ENCODE results near the gene SPAG5. TPM values are rescaled to one million over a fixed set of nuclear protein-coding genes. Genes with fewer than 3 reads are reported as not detected.

SPAG5 gene, protein sequence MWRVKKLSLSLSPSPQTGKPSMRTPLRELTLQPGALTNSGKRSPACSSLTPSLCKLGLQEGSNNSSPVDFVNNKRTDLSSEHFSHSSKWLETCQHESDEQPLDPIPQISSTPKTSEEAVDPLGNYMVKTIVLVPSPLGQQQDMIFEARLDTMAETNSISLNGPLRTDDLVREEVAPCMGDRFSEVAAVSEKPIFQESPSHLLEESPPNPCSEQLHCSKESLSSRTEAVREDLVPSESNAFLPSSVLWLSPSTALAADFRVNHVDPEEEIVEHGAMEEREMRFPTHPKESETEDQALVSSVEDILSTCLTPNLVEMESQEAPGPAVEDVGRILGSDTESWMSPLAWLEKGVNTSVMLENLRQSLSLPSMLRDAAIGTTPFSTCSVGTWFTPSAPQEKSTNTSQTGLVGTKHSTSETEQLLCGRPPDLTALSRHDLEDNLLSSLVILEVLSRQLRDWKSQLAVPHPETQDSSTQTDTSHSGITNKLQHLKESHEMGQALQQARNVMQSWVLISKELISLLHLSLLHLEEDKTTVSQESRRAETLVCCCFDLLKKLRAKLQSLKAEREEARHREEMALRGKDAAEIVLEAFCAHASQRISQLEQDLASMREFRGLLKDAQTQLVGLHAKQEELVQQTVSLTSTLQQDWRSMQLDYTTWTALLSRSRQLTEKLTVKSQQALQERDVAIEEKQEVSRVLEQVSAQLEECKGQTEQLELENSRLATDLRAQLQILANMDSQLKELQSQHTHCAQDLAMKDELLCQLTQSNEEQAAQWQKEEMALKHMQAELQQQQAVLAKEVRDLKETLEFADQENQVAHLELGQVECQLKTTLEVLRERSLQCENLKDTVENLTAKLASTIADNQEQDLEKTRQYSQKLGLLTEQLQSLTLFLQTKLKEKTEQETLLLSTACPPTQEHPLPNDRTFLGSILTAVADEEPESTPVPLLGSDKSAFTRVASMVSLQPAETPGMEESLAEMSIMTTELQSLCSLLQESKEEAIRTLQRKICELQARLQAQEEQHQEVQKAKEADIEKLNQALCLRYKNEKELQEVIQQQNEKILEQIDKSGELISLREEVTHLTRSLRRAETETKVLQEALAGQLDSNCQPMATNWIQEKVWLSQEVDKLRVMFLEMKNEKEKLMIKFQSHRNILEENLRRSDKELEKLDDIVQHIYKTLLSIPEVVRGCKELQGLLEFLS
- 16.4 TPM for polyA plus RNA-seq (2012; ENCODE audit: insufficient read depth, insufficient read length, low read depth)

DNA sequence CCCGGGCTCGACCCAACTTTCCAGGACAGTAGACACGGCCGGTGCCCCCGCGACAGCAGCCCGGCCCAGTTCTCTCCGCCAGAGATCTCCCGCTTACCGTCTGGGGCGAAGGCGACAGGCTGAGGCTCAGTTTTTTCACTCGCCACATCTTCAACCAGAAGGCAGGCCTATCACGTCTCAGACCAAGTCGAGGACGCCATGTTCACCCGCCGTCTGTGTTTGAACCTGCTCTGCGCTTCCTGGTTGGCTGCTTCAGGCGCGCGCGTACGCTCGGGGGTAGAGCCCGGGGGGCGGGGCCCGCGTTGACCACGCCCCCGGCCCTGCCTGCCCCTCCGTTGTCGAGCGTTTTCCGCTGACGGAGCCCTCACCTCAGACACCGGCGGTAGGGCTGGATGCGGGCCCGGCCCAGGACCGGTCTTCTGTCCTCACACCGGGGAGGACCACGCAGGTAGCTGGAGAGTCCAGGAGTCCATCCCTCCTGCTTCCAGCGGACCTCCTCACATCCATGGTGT is at the start of gene SPAG5:
TSS of gene SPAG5 (minus strand) at position 227 of the 512 bp plus-strand sequence. CDS start at position 148, 79 bp downstream.
- TF ChIP-seq CTCF (IDR thresholded peaks at IDR 0.05; ENCODE audit: low read depth, low read length): no peak
- Histone ChIP-seq H3K9me3 (no peaks in the 10 kb centered on the region), H3K4me1 (no peaks in the 10 kb centered on the region), H3K36me3 (no peaks in the 10 kb centered on the region), H3K4me3 (ENCODE audit: low read depth, low read length) (peak within 1 kb of the TSS; percentile 78), H3K27me3 (no peaks in the 10 kb centered on the region)
- DNase-seq: peak; percentile 87

- DNase-seq: no peak
- H3K27me3 ChIP-seq: no peaks in the 10 kb centered on the region
- H3K4me1 ChIP-seq: no peaks in the 10 kb centered on the region
- H3K36me3 ChIP-seq: peaks cover 22% of the 10 kb centered on the region
- H3K9me3 ChIP-seq: no peaks in the 10 kb centered on the region
- no peak for TF ChIP-seq CTCF (IDR thresholded peaks at IDR 0.05; ENCODE audit: low read depth, low read length)
- H3K4me3 ChIP-seq (ENCODE audit: low read depth, low read length): no peak overlapping the region; the same call in 1 of the 2 replicates
Observed at GRCh38 chr17:28646039-28646754, 47.4 kb upstream of the SPAG5 start.

DNA sequence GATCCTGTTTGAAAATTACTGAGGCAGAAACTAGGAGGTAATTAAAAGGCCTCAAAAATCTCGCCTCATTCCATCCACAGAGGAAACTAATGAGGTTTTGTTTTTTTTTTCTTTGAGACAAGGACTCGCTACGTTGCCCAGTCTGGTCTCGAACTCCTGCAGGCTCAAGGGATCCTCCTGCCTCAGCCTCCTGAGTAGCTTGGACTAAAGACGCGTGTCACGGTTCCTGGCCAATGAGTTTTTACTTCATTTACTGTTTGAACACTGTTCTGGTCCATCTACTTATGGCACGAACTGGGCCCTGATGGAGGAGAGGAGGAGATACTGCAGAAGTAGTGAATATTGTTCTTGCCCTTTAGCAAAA is 46.7 kb upstream of the SPAG5 start:
- peaks cover 23% of the 10 kb centered on the region for H3K36me3 ChIP-seq
- no peaks in the 10 kb centered on the region for H3K9me3 ChIP-seq
- peak overlapping the region; percentile 61 for H3K4me3 ChIP-seq (ENCODE audit: low read depth, low read length)
- no peak for TF ChIP-seq CTCF (IDR thresholded peaks at IDR 0.05; ENCODE audit: low read depth, low read length)
- DNase-seq: no peak
- no peaks in the 10 kb centered on the region for H3K27me3 ChIP-seq
- H3K4me1 ChIP-seq: no peaks in the 10 kb centered on the region

- DNase-seq: peak; percentile 90
Observed at GRCh38 chr17:28644787-28645575, 46.2 kb upstream of the SPAG5 start, which contains the start of gene BLTP2. TSS of gene BLTP2 (minus strand) at chr17:28645158. CDS start at chr17:28645056, 102 bp downstream.

More at GRCh38 chr17:28644787-28645575, 46.2 kb upstream of the SPAG5 start, which contains the start of gene BLTP2:
- TF ChIP-seq CTCF (IDR thresholded peaks at IDR 0.05; ENCODE audit: low read depth, low read length): no peak
- Histone ChIP-seq H3K4me1 (no peaks in the 10 kb centered on the region), H3K27me3 (no peaks in the 10 kb centered on the region), H3K36me3 (peaks cover 23% of the 10 kb centered on the region), H3K9me3 (no peaks in the 10 kb centered on the region), H3K4me3 (ENCODE audit: low read depth, low read length) (peak within 1 kb of the TSS; percentile 68)
